HG03139 (cell line): ENCODE results near the gene CCDC170.
"Not testable (repeated sequence)": the region's sequence is repeated elsewhere in the genome, so short reads cannot be mapped to it uniquely, and the experiment has no call there.

Source experiments
- ATAC-seq: cut with Tn5 transposase; IDR thresholded peaks from one replicate; pipeline ENCODE4 v1.9.1; 2021; ENCODE audit not compliant: unreplicated experiment

CCDC170 gene

DNA sequence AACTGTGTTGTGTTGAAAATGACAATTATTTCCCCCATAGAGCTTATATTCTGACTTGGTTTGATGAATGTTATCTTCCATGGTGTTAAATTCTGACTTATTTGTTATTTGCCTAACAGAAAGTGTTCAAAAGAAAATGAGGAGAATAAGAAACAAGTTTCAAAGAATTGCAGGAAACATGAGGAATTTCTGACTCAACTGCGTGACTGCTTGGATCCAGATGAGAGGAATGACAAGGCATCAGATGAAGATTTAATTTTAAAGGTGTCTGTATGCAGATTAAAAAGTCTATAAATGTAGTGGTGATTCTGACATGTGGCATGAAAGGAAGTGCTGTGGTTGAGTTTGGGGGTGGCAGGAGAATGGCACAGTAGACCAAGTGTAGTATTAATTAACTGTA is 50.6 kb downstream of the CCDC170 start:
- no peak for ATAC-seq

- ATAC-seq, result not testable (repeated sequence)
These were observed 51.1 kb downstream of the CCDC170 start for GRCh38 chr6:151544884-151545283.

DNA sequence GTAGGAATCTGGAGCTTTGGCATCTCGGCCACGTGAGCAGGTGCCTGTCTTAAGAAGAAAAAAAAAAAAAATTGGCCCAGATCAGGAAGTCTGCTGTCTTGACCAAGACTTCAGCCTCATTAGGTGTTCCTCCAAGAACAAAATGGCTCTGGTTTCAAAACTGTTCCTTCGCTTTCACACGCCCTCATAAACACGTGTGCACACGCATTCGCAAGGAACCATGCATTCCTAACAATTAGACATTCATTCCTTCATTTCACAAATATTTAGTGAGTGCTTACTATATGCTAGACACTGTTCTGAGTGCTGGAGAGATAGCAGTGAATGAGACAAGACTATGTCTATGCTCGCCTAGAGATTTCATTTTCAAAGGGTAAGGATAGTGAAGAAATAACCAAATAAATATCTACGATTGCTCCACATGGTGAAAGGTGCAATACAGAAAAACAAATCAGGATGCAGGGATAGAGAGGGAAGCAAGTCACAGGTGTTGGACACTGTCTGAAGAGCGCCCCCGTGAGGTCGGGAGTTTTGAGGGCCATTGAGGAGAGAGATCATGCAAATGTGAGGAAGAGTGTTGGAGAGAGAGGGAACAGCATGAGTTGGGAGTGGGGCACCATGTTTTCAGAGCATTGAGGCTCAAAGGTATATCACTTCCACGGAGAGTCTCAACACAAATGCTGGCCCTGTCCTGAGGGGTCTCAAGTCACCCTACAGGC is 53.3 kb downstream of the CCDC170 start:
- ATAC-seq, result no peak

DNA sequence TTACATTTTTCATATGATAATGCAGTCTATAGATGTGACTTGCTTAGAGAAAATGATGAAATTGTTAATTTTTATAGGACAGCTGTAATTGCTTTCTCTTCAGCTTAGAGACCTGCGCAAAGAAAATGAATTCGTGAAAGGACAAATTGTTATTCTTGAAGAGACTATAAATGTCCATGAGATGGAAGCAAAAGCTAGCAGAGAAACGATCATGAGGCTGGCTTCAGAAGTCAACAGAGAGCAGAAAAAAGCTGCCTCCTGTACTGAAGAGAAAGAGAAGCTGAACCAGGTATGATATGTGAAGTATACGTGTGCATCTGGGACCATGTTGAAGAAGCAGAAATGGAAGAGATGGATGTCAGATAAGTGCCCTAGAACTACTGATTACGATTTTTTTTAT is 54.4 kb downstream of the CCDC170 start:
- no peak for ATAC-seq

DNA sequence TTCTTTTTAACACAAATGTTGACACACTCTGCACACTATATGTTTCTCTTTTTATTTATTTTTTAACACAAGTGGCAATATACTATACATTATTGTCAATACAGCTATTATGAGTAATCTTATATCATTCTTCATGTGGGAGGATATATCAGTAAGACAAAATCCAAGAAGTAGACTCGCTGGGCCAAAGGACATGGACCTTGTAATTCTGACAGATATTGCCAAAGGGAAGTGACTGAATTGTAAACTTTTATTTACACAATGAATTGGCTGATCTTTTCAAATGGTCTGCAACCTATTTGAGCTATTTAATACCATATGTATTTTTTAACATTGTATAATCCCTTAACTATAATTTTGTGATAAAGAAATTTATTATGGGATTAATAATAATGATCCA is 56.0 kb downstream of the CCDC170 start:
- no peak for ATAC-seq

DNA sequence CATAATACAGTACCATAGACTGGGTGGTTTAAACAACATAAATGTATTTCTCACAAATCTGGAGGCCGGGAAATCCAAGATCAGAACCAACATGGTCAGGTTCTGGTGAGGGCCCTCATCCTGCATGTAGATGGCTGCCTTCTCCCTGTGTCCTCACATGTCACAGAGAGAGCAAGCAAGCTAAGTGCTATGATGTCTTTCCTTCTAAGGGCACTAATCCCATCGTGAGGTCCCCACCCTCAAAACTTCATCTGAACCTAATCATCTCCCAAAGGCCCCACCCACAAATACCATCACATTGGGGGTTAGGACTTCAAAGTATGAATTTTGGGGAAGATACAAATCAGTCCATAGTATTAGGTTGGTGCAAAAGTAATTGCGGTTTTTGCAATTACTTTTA is 56.8 kb downstream of the CCDC170 start:
- no peak for ATAC-seq

- no peak for ATAC-seq
These were observed 57.5 kb downstream of the CCDC170 start for GRCh38 chr6:151551223-151551857.

DNA sequence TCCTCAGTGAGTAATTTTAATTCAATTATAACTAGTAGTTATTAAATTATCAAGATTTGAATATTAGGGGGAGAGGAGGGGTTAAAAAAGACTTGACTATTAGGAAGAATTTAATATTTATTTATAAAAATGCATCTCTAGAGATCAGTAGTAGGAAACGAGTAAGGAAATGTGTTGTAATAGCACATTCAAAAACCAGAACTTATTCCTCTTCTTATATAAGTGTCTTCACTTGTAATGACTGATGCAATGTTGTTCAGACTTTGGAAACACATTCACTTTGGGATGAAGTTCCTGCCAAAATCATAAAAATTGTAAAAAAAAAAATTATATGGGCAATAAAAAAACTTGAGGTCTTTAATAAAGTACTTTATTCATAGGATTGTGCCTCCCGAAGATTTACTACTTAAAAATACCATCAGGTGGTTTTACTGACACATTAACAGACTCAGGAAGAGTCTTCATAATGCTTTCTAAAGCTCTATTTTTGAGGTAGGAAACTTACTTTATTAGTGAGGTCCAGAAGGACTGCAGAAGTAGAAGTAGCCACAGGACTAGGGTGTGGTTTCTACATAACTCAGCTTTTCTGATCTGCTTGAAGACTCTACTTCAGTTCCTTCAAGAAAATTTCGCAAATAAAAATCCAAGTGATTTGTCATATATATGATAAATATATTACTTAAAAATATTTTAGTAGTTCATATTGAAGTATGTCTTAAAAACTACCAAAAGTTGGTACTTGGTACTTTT is 59.8 kb downstream of the CCDC170 start:
- no peak for ATAC-seq

GRCh38 chr6:151561238-151561637 is 67.4 kb downstream of the CCDC170 start:
- no peak for ATAC-seq

DNA sequence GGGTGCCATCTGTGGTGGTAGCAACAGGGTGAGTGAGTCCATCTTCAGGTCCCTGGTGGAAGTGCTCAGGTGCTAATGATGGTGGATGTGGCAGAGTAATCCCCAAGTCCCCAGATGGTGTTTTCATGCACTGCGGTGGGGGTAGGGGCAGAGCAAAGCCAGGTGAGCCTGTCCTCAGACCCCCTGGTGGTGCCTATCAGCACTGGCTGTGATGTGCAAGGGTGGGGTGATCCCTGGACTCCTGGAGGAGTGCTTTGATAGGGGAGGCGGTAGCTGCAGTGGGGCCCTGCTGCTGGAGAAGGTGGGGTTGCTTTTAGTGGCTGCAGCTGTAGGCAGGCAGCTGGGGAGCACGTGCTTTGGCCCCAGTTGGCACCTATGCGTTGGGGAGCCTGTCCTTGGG is 70.8 kb downstream of the CCDC170 start:
- ATAC-seq, result no peak

GRCh38 chr6:151565940-151566339 is 72.1 kb downstream of the CCDC170 start:
- ATAC-seq, result no peak

- ATAC-seq, result no peak
These were observed 72.7 kb downstream of the CCDC170 start for GRCh38 chr6:151566557-151566956.

DNA sequence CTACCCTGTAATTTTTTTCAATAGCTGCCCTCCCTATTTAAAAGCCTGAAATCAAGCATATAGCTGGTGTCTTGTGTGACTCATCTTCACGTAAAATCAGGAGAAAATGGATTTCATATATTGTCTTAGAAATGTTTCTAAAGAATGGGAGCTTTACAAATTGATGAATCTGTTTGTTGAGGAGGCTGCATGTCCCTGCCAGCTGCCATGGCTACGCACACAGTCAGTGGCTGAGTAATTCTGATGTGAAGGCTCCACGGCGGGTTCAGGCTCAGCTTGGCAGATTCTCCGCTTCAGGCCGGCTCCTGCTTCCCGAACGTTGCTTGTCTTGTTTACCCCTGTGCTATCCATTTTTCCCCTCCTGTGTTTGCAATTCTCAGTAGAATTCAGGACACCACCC is 82.8 kb downstream of the CCDC170 start:
- ATAC-seq, result no peak

GRCh38 chr6:151577257-151577656 is 83.4 kb downstream of the CCDC170 start:
- no peak for ATAC-seq

GRCh38 chr6:151585741-151586140 is 91.9 kb downstream of the CCDC170 start:
- no peak for ATAC-seq

GRCh38 chr6:151589667-151590066 is 95.8 kb downstream of the CCDC170 start:
- ATAC-seq, result no peak

- ATAC-seq, result no peak
These were observed 96.9 kb downstream of the CCDC170 start for GRCh38 chr6:151590742-151591141.

- no peak for ATAC-seq
These were observed 98.8 kb downstream of the CCDC170 start for GRCh38 chr6:151592449-151593159.

GRCh38 chr6:151609146-151609902 is 115.5 kb downstream of the CCDC170 start:
- no peak for ATAC-seq

GRCh38 chr6:151610326-151610725 is 116.5 kb downstream of the CCDC170 start:
- no peak for ATAC-seq

GRCh38 chr6:151614630-151615029 is 120.8 kb downstream of the CCDC170 start:
- no peak for ATAC-seq
